Measurements from ENCODE around the gene APBB2. TPM values are rescaled to one million over a fixed set of nuclear protein-coding genes. Genes with fewer than 3 reads are reported as not detected.

APBB2 gene
- total RNA-seq, 4 donors from 2014 or later: 139 to 248 (median 203) TPM

GRCh38 chr4:40864531-40864930 is 349.8 kb downstream of the APBB2 start:
- no peak overlapping the region for H3K4me3 ChIP-seq
- H3K36me3 ChIP-seq: peaks cover 0 to 17% (median 0%) of the 10 kb centered on the region in 3 donors
- no peak overlapping the region for H3K27ac ChIP-seq
- DNase-seq (ENCODE audit: low spot score in 2 of 2): no peak
- H3K9me3 ChIP-seq: no peaks in the 10 kb centered on the region
- H3K4me1 ChIP-seq: no peaks in the 10 kb centered on the region
- TF ChIP-seq, protein P1, sequence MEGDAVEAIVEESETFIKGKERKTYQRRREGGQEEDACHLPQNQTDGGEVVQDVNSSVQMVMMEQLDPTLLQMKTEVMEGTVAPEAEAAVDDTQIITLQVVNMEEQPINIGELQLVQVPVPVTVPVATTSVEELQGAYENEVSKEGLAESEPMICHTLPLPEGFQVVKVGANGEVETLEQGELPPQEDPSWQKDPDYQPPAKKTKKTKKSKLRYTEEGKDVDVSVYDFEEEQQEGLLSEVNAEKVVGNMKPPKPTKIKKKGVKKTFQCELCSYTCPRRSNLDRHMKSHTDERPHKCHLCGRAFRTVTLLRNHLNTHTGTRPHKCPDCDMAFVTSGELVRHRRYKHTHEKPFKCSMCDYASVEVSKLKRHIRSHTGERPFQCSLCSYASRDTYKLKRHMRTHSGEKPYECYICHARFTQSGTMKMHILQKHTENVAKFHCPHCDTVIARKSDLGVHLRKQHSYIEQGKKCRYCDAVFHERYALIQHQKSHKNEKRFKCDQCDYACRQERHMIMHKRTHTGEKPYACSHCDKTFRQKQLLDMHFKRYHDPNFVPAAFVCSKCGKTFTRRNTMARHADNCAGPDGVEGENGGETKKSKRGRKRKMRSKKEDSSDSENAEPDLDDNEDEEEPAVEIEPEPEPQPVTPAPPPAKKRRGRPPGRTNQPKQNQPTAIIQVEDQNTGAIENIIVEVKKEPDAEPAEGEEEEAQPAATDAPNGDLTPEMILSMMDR (IDR thresholded peaks at IDR 0.05): no peak
- TF ChIP-seq POLR2A (IDR thresholded peaks at IDR 0.05): no peak
- TF ChIP-seq EP300 (IDR thresholded peaks at IDR 0.05): no peak
- H3K27me3 ChIP-seq: no peaks in the 10 kb centered on the region
- WGBS, 2 donors: 44% methylated on average over 4 of the region's 4 CpGs

DNA sequence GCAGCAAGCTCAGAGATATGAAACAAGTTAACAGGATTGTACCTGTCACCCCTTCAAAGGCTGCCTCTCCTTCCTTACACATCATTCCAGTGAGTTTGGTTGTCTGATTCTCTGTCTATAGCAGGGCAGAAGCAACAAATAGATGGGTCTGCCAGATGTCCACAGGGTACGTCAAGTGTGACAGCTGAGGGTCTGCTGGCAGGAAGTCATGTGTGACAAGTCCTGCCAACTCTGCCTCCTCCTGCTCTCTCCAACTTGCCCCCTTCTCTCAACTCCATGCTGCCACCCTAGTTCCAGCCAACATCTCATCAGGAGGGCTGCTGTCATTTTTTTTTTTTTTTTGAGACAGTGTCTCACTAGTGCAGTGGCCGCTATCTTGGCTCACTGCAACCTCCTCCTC is 355.4 kb downstream of the APBB2 start:
- TF ChIP-seq EP300 (IDR thresholded peaks at IDR 0.05): no peak
- TF ChIP-seq, protein P1 (IDR thresholded peaks at IDR 0.05): no peak
- TF ChIP-seq POLR2A (IDR thresholded peaks at IDR 0.05): no peak
- H3K9me3 ChIP-seq: no peaks in the 10 kb centered on the region
- WGBS, 2 donors: 81 to 85% methylated on average over 2 of the region's 2 CpGs
- peaks cover 0 to 20% (median 6%) of the 10 kb centered on the region in 4 donors for H3K4me1 ChIP-seq
- peaks cover 0 to 8% (median 0%) of the 10 kb centered on the region in 3 donors for H3K36me3 ChIP-seq
- no peak overlapping the region for H3K27ac ChIP-seq
- H3K4me3 ChIP-seq: no peak overlapping the region
- H3K27me3 ChIP-seq: no peaks in the 10 kb centered on the region
- no peak for DNase-seq (ENCODE audit: low spot score in 2 of 2)

GRCh38 chr4:40857956-40858355 is 356.4 kb downstream of the APBB2 start:
- H3K4me3 ChIP-seq: no peak overlapping the region
- TF ChIP-seq EP300 (IDR thresholded peaks at IDR 0.05): no peak
- TF ChIP-seq POLR2A (IDR thresholded peaks at IDR 0.05): no peak
- TF ChIP-seq, protein P1 (IDR thresholded peaks at IDR 0.05): no peak

GRCh38 chr4:40856840-40857362 is 357.4 kb downstream of the APBB2 start:
- Histone ChIP-seq H3K9me3 (no peaks in the 10 kb centered on the region), H3K4me3 (peak overlapping the region in 3 of 4 donors; percentile 23 to 48 (median 46)), H3K27me3 (no peaks in the 10 kb centered on the region), H3K36me3 (peaks cover 0 to 8% (median 0%) of the 10 kb centered on the region in 3 donors), H3K27ac (no peak overlapping the region), H3K4me1 (peaks cover 0 to 20% (median 6%) of the 10 kb centered on the region in 4 donors)
- peak; percentile 16 to 26 for DNase-seq (ENCODE audit: low spot score in 2 of 2)
- 16 to 18% methylated on average over 38 to 45 of the region's 51 CpGs for WGBS, 2 donors
- no peak for TF ChIP-seq EP300 (IDR thresholded peaks at IDR 0.05)
- no peak for TF ChIP-seq POLR2A (IDR thresholded peaks at IDR 0.05)
- TF ChIP-seq, protein P1 (IDR thresholded peaks at IDR 0.05): no peak

More at GRCh38 chr4:40857956-40858355, 356.4 kb downstream of the APBB2 start:
- Histone ChIP-seq H3K9me3 (no peaks in the 10 kb centered on the region), H3K36me3 (peaks cover 0 to 8% (median 0%) of the 10 kb centered on the region in 3 donors), H3K27me3 (no peaks in the 10 kb centered on the region), H3K27ac (no peak overlapping the region), H3K4me1 (peaks cover 0 to 20% (median 6%) of the 10 kb centered on the region in 4 donors)
- 81 to 84% methylated on average over 2 of the region's 2 CpGs for WGBS, 2 donors
- DNase-seq (ENCODE audit: low spot score in 2 of 2): no peak

GRCh38 chr4:40856277-40856839 is 358.0 kb downstream of the APBB2 start:
- Histone ChIP-seq H3K27me3 (no peaks in the 10 kb centered on the region), H3K36me3 (peaks cover 0 to 7% (median 0%) of the 10 kb centered on the region in 3 donors), H3K4me1 (peaks cover 0 to 20% (median 6%) of the 10 kb centered on the region in 4 donors), H3K9me3 (no peaks in the 10 kb centered on the region), H3K4me3 (peak overlapping the region in 3 of 4 donors; percentile 23 to 48 (median 46)), H3K27ac (no peak overlapping the region)
- 46 to 48% methylated on average over 16 of the region's 16 CpGs for WGBS, 2 donors
- TF ChIP-seq, protein P1 (IDR thresholded peaks at IDR 0.05): no peak
- TF ChIP-seq POLR2A (IDR thresholded peaks at IDR 0.05) (no peak), EP300 (IDR thresholded peaks at IDR 0.05) (no peak)
- no peak for DNase-seq (ENCODE audit: low spot score in 2 of 2)

Measured in tibial nerve (tissue), 4 donors.